Caco-2 (cell line): ENCODE data around the gene C1orf174. TPM values are rescaled to one million over a fixed set of nuclear protein-coding genes. Genes with fewer than 3 reads are reported as not detected.

Source experiments
- BruUV-seq: library from RNA; stranded (reverse); fragments of 400-500 nt; replicated peaks from 2 replicates; lab custom pipeline; 2021; lab: Mats Ljungman, UMichigan
- CTCF ChIA-PET: fragments of 300-600 bp; sonication (Branson Sonifier 250); formaldehyde crosslinking; loops from one replicate; lab custom pipeline; 2022; ENCODE audit warnings: antibody characterized with exemption; lab: Charles Lee
- POLR2A ChIA-PET: fragments of 300-600 bp; sonication (Branson Sonifier 250); formaldehyde crosslinking; loops from one replicate; lab custom pipeline; 2022; ENCODE audit warnings: antibody characterized with exemption; lab: Charles Lee
- DNase-seq, 2 experiments: peaks; one replicate each; pipeline versions ENCODE4 v3.0.0 to v3.0.0-alpha.2; 2020 to 2022
- H3K27me3 ChIP-seq: replicated peaks from 2 replicates; pipeline ENCODE4 v1.6.0; 2011; ENCODE audit warnings: low read length; ENCODE audit not compliant: control insufficient read depth, insufficient read depth
- H3K36me3 ChIP-seq: 2 replicates; pipeline ENCODE4 v1.5.1; 2011; ENCODE audit warnings: low read length; ENCODE audit not compliant: control insufficient read depth, insufficient read depth
- H3K4me1 ChIP-seq: fragments of 250-450 bp; sonication (Bioruptor Pico); 2 replicates; pipeline ENCODE4 v1.5.1; 2020; ENCODE audit warnings: mild to moderate bottlenecking
- H3K4me3 ChIP-seq: 2 replicates; pipeline ENCODE4 v1.5.1; 2011; ENCODE audit warnings: low read depth, mild to moderate bottlenecking, control low read depth, low read length
- H3K9me3 ChIP-seq: fragments of 250-450 bp; sonication (Bioruptor Pico); 2 replicates; pipeline ENCODE4 v1.5.1; 2020; ENCODE audit warnings: mild to moderate bottlenecking, moderate library complexity
- H3K27ac Mint-ChIP-seq: one replicate; pipeline ENCODE4 v1.8.0; 2022; ENCODE audit warnings: mixed read lengths; ENCODE audit not compliant: unreplicated experiment
- H3K27me3 Mint-ChIP-seq: one replicate; pipeline ENCODE4 v1.8.0; 2022; ENCODE audit warnings: mixed read lengths; ENCODE audit not compliant: insufficient read depth, unreplicated experiment
- H3K36me3 Mint-ChIP-seq: one replicate; pipeline ENCODE4 v1.8.0; 2022; ENCODE audit warnings: mild to moderate bottlenecking, mixed read lengths; ENCODE audit not compliant: insufficient read depth, unreplicated experiment
- H3K4me1 Mint-ChIP-seq: one replicate; pipeline ENCODE4 v1.8.0; 2022; ENCODE audit warnings: low read depth, mixed read lengths; ENCODE audit not compliant: unreplicated experiment
- H3K4me3 Mint-ChIP-seq: one replicate; pipeline ENCODE4 v1.8.0; 2022; ENCODE audit warnings: mild to moderate bottlenecking, moderate library complexity, mixed read lengths; ENCODE audit not compliant: unreplicated experiment
- H3K9me3 Mint-ChIP-seq: one replicate; pipeline ENCODE4 v1.8.0; 2022; ENCODE audit warnings: mixed read lengths; ENCODE audit not compliant: unreplicated experiment
- CTCF ChIP-seq, 2 experiments: fragments of 200-600 bp in 1 of 2; IDR thresholded peaks; 1 replicate in 1 of 2; 2 replicates in 1 of 2; pipeline versions ENCODE4 v1.5.1 to v1.8.0; 2011 to 2022; ENCODE audit warnings: antibody characterized with exemption in 1 of 2, control low read depth in 1 of 2, inconsistent platforms in 1 of 2, low read depth in 1 of 2, low read length in 1 of 2, mild to moderate bottlenecking in 1 of 2, moderate library complexity in 1 of 2; ENCODE audit not compliant: insufficient read depth in 1 of 2, severe bottlenecking in 1 of 2, unreplicated experiment in 1 of 2
- intact Hi-C: fragments of 100-400 bp; cut with micrococcal nuclease; formaldehyde crosslinking; loops from one replicate; pipeline ENCODE4 v1.10.0; 2022; ENCODE audit not compliant: unreplicated experiment
- total RNA-seq: library from RNA; stranded (reverse); gene quantifications from 2 replicates; pipeline ENCODE4 v1.2.3, GENCODE V29; 2022

Gene C1orf174
- total RNA-seq, 1 experiment from 2014 or later: 19.2 TPM

- H3K36me3 ChIP-seq: no peaks in the 10 kb centered on the region
- Mint-ChIP-seq H3K27ac (no peak overlapping the region), H3K4me1 (no peaks in the 10 kb centered on the region), H3K9me3 (no peaks in the 10 kb centered on the region), H3K27me3 (no peaks in the 10 kb centered on the region), H3K4me3 (no peak overlapping the region), H3K36me3 (no peaks in the 10 kb centered on the region)
- H3K4me1 ChIP-seq: no peaks in the 10 kb centered on the region
- DNase-seq: peak; percentile 14 to 23
- H3K9me3 ChIP-seq: no peaks in the 10 kb centered on the region
- CTCF ChIA-PET: no interaction called here
- no TSS peak for BruUV-seq
- POLR2A ChIA-PET: no interaction called here
- TF ChIP-seq CTCF (IDR thresholded peaks at IDR 0.05; ENCODE audit: insufficient read depth in 1 of 2, low read depth in 1 of 2, low read length in 1 of 2, severe bottlenecking in 1 of 2, unreplicated experiment in 1 of 2): no peak
- intact Hi-C loops: no loop called here
- no peaks in the 10 kb centered on the region for H3K27me3 ChIP-seq
- H3K4me3 ChIP-seq: no peak overlapping the region
Observed at GRCh38 chr1:3912809-3913685, 13.0 kb upstream of the C1orf174 start.

GRCh38 chr1:3911981-3912808 is 12.1 kb upstream of the C1orf174 start:
- Histone ChIP-seq H3K4me1 (no peaks in the 10 kb centered on the region), H3K27me3 (no peaks in the 10 kb centered on the region), H3K36me3 (no peaks in the 10 kb centered on the region), H3K9me3 (no peaks in the 10 kb centered on the region), H3K4me3 (no peak overlapping the region)
- intact Hi-C loops: no loop called here
- Mint-ChIP-seq H3K9me3 (no peaks in the 10 kb centered on the region), H3K27me3 (no peaks in the 10 kb centered on the region), H3K36me3 (no peaks in the 10 kb centered on the region), H3K4me3 (no peak overlapping the region), H3K27ac (no peak overlapping the region), H3K4me1 (no peaks in the 10 kb centered on the region)
- TF ChIP-seq CTCF (IDR thresholded peaks at IDR 0.05; ENCODE audit: insufficient read depth in 1 of 2, low read depth in 1 of 2, low read length in 1 of 2, severe bottlenecking in 1 of 2, unreplicated experiment in 1 of 2): no peak
- no TSS peak for BruUV-seq
- ChIA-PET CTCF (interaction anchor here (0.6 kb wide), 1 partner anchor 558 kb away, joined by 4 read pairs; no protein-coding TSS in a partner anchor), POLR2A (no interaction called here)
- peak in 1 of 2 experiments; percentile 16 for DNase-seq
